ENCODE measurements around the gene RPP14.

DNA sequence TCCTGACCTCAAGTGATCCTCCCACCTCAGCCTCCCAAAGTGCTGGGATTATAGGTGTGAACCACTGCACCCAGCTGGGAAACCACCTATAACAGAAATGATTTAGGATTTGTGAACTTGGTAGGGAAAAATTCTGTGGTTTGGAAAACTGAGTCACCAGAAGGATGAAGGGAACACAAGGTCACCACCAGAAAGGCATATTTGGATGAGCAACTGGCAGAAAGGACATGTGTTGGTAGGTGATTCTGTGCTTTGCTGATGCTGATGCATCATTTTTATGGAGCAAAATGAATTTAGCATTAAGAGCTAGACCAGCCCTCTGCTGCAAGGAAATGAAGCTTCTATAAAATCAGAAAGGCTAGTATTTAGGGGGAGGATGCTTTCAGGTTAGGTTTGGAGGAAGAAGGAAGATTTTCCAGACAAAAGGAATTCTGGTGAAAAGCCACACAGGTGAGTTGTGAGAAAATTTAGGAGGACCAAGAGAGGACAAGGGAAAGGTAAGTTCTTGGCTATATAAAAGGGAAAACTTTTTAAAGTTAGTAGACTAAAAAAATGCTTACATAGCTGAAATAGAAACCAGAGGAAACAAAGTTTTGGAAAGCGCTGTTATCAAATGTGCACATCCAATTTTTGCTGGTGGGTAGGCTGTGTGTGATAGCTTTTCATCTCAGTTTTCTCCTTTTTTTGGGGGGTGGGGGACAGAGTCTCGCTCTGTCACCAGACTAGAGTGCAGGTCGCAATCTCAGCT lies 30.3 kb downstream of the RPP14 start:
- no peak for TF ChIP-seq POLR2A (IDR thresholded peaks at IDR 0.05; ENCODE audit: low read depth)
- no peak for TF ChIP-seq CTCF (IDR thresholded peaks at IDR 0.05)
- TF ChIP-seq EP300 (IDR thresholded peaks at IDR 0.05) = no peak
